ENCODE measurements around the gene GZMM. TPM values are rescaled to one million over a fixed set of nuclear protein-coding genes. Genes with fewer than 3 reads are reported as not detected.

GZMM gene
- total RNA-seq, 3 donors from 2014 or later, result 0.33 to 1.1 TPM; not detected in 1

DNA sequence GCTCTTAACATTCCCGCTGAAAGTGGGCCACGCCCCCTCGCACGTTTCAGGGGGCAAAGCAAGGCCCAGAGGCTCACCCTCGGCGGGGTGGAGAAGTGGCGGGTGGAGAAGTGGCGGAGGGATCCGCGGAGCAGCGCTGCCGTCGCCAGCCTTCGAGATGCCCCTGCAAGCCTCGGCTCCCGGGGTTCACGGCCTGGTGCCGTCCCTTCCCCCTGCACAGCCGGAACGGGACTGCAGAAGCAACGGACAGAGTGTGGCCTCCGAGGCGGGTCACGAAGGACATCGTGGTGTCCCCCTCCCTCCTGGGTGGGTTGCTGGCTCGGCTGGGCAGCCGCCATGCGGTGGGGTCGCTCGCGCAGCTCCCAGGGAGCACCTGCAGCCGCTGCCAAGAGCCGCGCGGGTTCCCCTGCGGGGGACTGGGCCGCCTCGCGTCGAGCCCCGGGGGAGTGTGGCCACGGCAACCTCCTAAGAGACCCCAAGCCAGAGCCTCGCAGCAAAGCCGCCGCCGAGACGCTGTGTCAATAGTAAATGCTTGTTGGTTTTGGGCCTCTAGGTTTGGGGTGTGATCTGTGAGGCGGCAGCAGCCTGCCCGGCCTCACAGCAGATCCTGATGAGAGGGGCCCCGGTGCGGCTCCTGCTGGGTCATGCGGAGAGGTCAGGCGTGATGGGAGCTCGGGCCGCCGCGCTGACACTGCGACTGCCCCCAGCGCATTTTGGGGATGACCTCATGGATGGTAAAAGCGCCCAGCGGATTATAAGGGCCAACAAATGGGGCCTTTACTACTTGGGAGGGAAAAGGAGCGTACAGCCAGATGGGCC, 31.1 kb upstream of the GZMM start:
- Histone ChIP-seq H3K9me3 (no peaks in the 10 kb centered on the region), H3K27me3 (no peaks in the 10 kb centered on the region), H3K27ac (no peak overlapping the region), H3K36me3 (no peaks in the 10 kb centered on the region), H3K4me1 (peaks cover 0 to 5% of the 10 kb centered on the region in 2 donors), H3K4me3 (no peak overlapping the region)
- DNase-seq (ENCODE audit: low spot score in 2 of 2), result no peak
- no peak for TF ChIP-seq POLR2A (IDR thresholded peaks at IDR 0.05)
- no peak for TF ChIP-seq CTCF (IDR thresholded peaks at IDR 0.05)
- TF ChIP-seq POLR2AphosphoS5 (IDR thresholded peaks at IDR 0.05), result no peak
- intact Hi-C loops (cut with DNase I; ENCODE audit: low total_unique reads), result no loop called here

GRCh38 chr19:513368-514165, 30.3 kb upstream of the GZMM start:
- H3K36me3 ChIP-seq, result no peaks in the 10 kb centered on the region
- no peak overlapping the region for H3K4me3 ChIP-seq
- H3K27me3 ChIP-seq, result no peaks in the 10 kb centered on the region
- TF ChIP-seq CTCF (IDR thresholded peaks at IDR 0.05), result no peak
- no peak for TF ChIP-seq POLR2AphosphoS5 (IDR thresholded peaks at IDR 0.05)
- no peak for TF ChIP-seq POLR2A (IDR thresholded peaks at IDR 0.05)
- no peaks in the 10 kb centered on the region for H3K9me3 ChIP-seq
- DNase-seq (ENCODE audit: low spot score in 2 of 2), result no peak
- peaks cover 0 to 5% of the 10 kb centered on the region in 2 donors for H3K4me1 ChIP-seq
- H3K27ac ChIP-seq, result no peak overlapping the region
- intact Hi-C loops (cut with DNase I; ENCODE audit: low total_unique reads), result no loop called here

- no peak overlapping the region for H3K27ac ChIP-seq
- no peak overlapping the region for H3K4me3 ChIP-seq
- no peaks in the 10 kb centered on the region for H3K9me3 ChIP-seq
- peaks cover 0 to 5% of the 10 kb centered on the region in 2 donors for H3K4me1 ChIP-seq
- no peak for DNase-seq (ENCODE audit: low spot score in 2 of 2)
- no peak for TF ChIP-seq CTCF (IDR thresholded peaks at IDR 0.05)
- no peak for TF ChIP-seq POLR2A (IDR thresholded peaks at IDR 0.05)
- no peak for TF ChIP-seq POLR2AphosphoS5 (IDR thresholded peaks at IDR 0.05)
- intact Hi-C loops (cut with DNase I; ENCODE audit: low total_unique reads), result no loop called here
- no peaks in the 10 kb centered on the region for H3K27me3 ChIP-seq
- no peaks in the 10 kb centered on the region for H3K36me3 ChIP-seq
Measured at GRCh38 chr19:514166-514663, 29.6 kb upstream of the GZMM start.

- H3K4me1 ChIP-seq, result no peaks in the 10 kb centered on the region
- no peak overlapping the region for H3K4me3 ChIP-seq
- H3K9me3 ChIP-seq, result no peaks in the 10 kb centered on the region
- intact Hi-C loops (cut with DNase I; ENCODE audit: low total_unique reads), result no loop called here
- no peak for DNase-seq (ENCODE audit: low spot score in 2 of 2)
- no peaks in the 10 kb centered on the region for H3K27me3 ChIP-seq
- H3K27ac ChIP-seq, result no peak overlapping the region
- no peaks in the 10 kb centered on the region for H3K36me3 ChIP-seq
- TF ChIP-seq POLR2A (IDR thresholded peaks at IDR 0.05) (no peak), CTCF (IDR thresholded peaks at IDR 0.05) (no peak), POLR2AphosphoS5 (IDR thresholded peaks at IDR 0.05) (no peak)
Measured at GRCh38 chr19:517721-518597, 25.9 kb upstream of the GZMM start.
